Measurements from ENCODE around the gene RNF207. TPM values are rescaled to one million over a fixed set of nuclear protein-coding genes. Genes with fewer than 3 reads are reported as not detected.

The RNF207 gene
- total RNA-seq, 1 donor from 2014 or later: 3.1 TPM

GRCh38 chr1:6167391-6168303 is 38.3 kb upstream of the RNF207 start:
- H3K9me3 Mint-ChIP-seq: no peaks in the 10 kb centered on the region
- H3K4me1 ChIP-seq: no peaks in the 10 kb centered on the region
- no peak overlapping the region for H3K4me2 ChIP-seq
- H3K9me3 ChIP-seq (ENCODE audit: low read depth): no peaks in the 10 kb centered on the region
- H2AFZ ChIP-seq (replicated peaks): no peak overlapping the region
- H3K27me3 ChIP-seq: no peaks in the 10 kb centered on the region
- H3K4me3 ChIP-seq: no peak overlapping the region
- H4K20me1 ChIP-seq (ENCODE audit: low read depth): peaks cover 3% of the 10 kb centered on the region
- no peak overlapping the region for H3K9ac ChIP-seq
- no peak overlapping the region for H3K4me3 Mint-ChIP-seq
- no peak for TF ChIP-seq CTCF (IDR thresholded peaks at IDR 0.05)
- no peak for TF ChIP-seq EZH2phosphoT487 (IDR thresholded peaks at IDR 0.05)
- no peak for TF ChIP-seq EZH2 (IDR thresholded peaks at IDR 0.05)
- no peaks in the 10 kb centered on the region for H3F3A ChIP-seq (ENCODE audit: low read depth)
- no peak overlapping the region for H3K27ac ChIP-seq
- no peaks in the 10 kb centered on the region for H3K36me3 Mint-ChIP-seq
- H3K36me3 ChIP-seq: no peaks in the 10 kb centered on the region
- no peaks in the 10 kb centered on the region for H3K4me1 Mint-ChIP-seq
- H3K27ac Mint-ChIP-seq: no peak overlapping the region
- DNase-seq (ENCODE audit: low spot score): no peak
- H3K27me3 Mint-ChIP-seq (ENCODE audit: insufficient read depth, low read depth): peaks cover 15% of the 10 kb centered on the region
- H3K79me2 ChIP-seq (ENCODE audit: low read depth): no peaks in the 10 kb centered on the region

- no peak for DNase-seq (ENCODE audit: low spot score)
- H3F3A ChIP-seq (ENCODE audit: low read depth): no peaks in the 10 kb centered on the region
- no peak overlapping the region for H3K9ac ChIP-seq
- H3K79me2 ChIP-seq (ENCODE audit: low read depth): no peaks in the 10 kb centered on the region
- no peak overlapping the region for H3K4me3 ChIP-seq
- peaks cover 15% of the 10 kb centered on the region for H3K27me3 Mint-ChIP-seq (ENCODE audit: insufficient read depth, low read depth)
- peaks cover 4% of the 10 kb centered on the region for H3K27me3 ChIP-seq
- H3K9me3 ChIP-seq (ENCODE audit: low read depth): no peaks in the 10 kb centered on the region
- H3K4me3 Mint-ChIP-seq: no peak overlapping the region
- no peak overlapping the region for H2AFZ ChIP-seq (replicated peaks)
- H3K4me1 Mint-ChIP-seq: no peaks in the 10 kb centered on the region
- H3K4me2 ChIP-seq: no peak overlapping the region
- H4K20me1 ChIP-seq (ENCODE audit: low read depth): no peaks in the 10 kb centered on the region
- no peaks in the 10 kb centered on the region for H3K36me3 ChIP-seq
- TF ChIP-seq CTCF (IDR thresholded peaks at IDR 0.05) (no peak), EZH2phosphoT487 (IDR thresholded peaks at IDR 0.05) (no peak), EZH2 (IDR thresholded peaks at IDR 0.05) (no peak)
- no peak overlapping the region for H3K27ac ChIP-seq
- no peaks in the 10 kb centered on the region for H3K36me3 Mint-ChIP-seq
- H3K4me1 ChIP-seq: no peaks in the 10 kb centered on the region
- H3K9me3 Mint-ChIP-seq: no peaks in the 10 kb centered on the region
- no peak overlapping the region for H3K27ac Mint-ChIP-seq
These were observed 36.9 kb upstream of the RNF207 start for GRCh38 chr1:6168947-6169586.

- H3K9ac ChIP-seq: no peak overlapping the region
- no peaks in the 10 kb centered on the region for H4K20me1 ChIP-seq (ENCODE audit: low read depth)
- no peak overlapping the region for H2AFZ ChIP-seq (replicated peaks)
- H3K36me3 ChIP-seq: no peaks in the 10 kb centered on the region
- H3K79me2 ChIP-seq (ENCODE audit: low read depth): no peaks in the 10 kb centered on the region
- Mint-ChIP-seq H3K4me1 (no peaks in the 10 kb centered on the region), H3K27ac (no peak overlapping the region), H3K27me3 (ENCODE audit: insufficient read depth, low read depth) (peaks cover 12% of the 10 kb centered on the region), H3K4me3 (no peak overlapping the region), H3K9me3 (no peaks in the 10 kb centered on the region), H3K36me3 (no peaks in the 10 kb centered on the region)
- no peak for TF ChIP-seq CTCF (IDR thresholded peaks at IDR 0.05)
- no peak for TF ChIP-seq EZH2 (IDR thresholded peaks at IDR 0.05)
- TF ChIP-seq EZH2phosphoT487 (IDR thresholded peaks at IDR 0.05): no peak
- no peak overlapping the region for H3K4me2 ChIP-seq
- no peaks in the 10 kb centered on the region for H3K4me1 ChIP-seq
- H3K27me3 ChIP-seq: peaks cover 5% of the 10 kb centered on the region
- no peak for DNase-seq (ENCODE audit: low spot score)
- H3K4me3 ChIP-seq: no peak overlapping the region
- no peak overlapping the region for H3K27ac ChIP-seq
- no peaks in the 10 kb centered on the region for H3F3A ChIP-seq (ENCODE audit: low read depth)
- no peaks in the 10 kb centered on the region for H3K9me3 ChIP-seq (ENCODE audit: low read depth)
These were observed 35.7 kb upstream of the RNF207 start for GRCh38 chr1:6170116-6170741.
